ENCODE measurements around the gene UGT2B15.
"Not testable (repeated sequence)": the region's sequence is repeated elsewhere in the genome, so short reads cannot be mapped to it uniquely, and the experiment has no call there.

The UGT2B15 gene

DNA sequence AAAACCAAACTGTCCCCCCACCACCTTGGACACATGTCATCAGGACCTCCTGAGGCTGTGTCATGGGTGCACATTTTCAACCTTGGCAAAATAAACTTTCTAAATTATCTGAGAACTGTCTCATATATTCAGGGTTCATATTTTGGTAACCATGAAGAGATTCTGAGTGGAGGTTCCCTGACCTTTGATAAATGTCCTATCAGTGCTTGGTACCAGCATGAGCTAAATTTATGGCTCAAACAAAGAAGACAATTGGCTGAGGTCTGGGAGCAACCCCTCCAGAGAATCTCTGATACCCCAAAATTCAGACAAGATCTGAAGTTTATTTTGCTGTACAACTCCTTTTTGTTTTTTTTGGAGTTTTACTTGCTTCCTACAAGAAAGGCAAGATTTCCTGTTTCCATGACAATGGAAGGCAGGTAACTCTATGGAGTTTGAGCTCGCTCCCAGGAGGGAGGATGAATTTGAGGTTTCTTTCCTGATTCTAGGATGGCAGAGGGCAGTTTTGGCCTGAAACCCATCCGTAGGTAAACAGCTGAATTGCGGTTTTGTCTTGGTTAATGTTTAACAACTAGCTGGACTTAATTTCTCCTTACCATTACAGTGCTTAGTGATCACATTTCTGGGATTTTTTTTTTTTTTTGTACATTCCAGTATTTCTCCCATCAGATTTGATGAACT lies 14.5 kb downstream of the UGT2B15 start:
- no peak for DNase-seq

DNA sequence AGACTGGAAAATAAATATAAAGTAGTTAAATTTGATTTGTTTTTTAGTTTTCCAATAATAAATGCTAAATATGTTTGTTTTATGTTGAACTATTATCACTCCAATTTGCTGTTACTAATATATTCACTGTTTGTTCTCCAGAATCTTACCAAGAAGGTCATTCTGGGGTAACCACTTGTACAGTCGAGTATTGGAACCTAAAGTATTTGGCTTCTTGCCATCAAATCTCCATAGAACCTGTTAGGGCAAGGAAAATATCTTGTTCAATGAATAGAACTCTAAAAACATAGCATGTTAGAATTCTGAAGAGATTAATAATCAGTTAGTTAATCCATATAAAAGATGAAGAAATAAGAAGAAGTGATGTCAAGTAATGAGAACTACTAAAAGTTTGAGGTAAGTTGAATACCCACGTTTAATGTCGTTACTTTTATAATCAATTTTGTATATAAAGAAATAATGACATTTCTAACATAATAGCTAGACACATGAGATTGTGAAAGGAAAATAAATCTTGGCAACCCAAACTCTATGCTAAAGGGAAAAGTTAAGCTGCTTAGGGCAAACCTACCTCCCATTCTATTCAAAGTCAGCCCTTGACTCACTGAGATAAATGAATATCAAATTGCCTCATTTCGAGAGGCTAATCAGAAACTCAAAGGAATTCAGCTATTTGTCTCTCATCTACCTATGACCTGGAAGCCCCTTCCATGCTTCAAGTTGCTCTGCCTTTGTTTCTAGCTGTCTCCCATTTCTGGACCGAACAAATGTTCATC lies 15.3 kb downstream of the UGT2B15 start:
- no peak for DNase-seq

DNA sequence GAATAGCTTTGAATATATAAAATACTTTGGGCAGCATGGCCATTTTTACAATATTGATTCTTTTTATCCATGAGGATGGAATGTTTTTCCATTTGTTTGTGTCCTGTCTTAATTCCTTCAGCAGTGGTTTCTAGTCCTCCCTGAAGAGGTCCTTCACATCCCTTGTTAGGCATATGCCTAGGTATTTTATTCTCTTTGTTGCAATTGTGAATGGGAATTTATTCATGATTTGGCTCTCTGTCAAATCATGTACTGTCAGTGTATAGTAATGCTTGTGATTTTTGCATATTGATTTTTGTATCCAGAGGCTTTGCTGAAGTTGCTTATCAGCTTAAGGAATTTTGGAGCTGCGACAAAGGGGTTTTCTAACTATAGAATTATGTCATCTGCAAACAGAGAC lies 18.5 kb downstream of the UGT2B15 start:
- DNase-seq, result no peak

DNA sequence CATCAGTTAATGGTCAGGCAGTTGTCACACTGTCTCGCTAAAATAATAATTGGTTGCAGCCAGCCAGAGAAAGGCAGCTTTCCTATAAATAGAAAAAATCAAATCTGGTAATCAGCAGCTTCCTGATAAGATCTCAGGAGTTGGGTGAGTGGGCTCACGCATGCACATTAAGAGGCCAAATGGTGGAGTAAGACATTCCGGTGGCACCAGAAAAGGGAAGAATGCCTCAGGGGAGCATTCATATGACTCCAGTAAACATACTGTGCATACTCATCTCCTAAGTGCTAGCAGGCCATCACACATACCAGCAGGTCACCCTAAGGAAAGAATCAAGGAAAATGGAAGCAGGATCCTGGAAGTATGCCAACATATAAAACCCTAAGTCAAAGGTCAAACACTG lies 40.1 kb downstream of the UGT2B15 start:
- no peak for DNase-seq

DNA sequence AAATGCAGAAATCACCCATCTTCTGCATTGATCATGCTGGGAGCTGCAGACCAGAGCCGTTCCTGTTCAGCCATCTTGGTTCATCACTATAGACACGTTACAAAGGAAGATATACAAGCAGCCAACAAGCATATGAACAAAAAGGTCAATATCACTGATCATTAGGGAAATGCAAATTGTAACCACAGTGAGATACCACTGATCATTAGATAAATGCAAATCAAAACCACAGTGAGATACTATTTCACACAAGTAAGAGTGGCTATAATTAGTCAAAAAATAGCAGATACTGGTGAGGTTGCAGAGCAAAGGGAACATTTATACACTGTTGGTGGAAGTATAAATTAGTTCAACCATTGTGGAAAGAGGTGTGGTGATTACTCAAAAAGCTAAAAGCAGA lies 47.7 kb downstream of the UGT2B15 start:
- not testable (repeated sequence) for DNase-seq

DNA sequence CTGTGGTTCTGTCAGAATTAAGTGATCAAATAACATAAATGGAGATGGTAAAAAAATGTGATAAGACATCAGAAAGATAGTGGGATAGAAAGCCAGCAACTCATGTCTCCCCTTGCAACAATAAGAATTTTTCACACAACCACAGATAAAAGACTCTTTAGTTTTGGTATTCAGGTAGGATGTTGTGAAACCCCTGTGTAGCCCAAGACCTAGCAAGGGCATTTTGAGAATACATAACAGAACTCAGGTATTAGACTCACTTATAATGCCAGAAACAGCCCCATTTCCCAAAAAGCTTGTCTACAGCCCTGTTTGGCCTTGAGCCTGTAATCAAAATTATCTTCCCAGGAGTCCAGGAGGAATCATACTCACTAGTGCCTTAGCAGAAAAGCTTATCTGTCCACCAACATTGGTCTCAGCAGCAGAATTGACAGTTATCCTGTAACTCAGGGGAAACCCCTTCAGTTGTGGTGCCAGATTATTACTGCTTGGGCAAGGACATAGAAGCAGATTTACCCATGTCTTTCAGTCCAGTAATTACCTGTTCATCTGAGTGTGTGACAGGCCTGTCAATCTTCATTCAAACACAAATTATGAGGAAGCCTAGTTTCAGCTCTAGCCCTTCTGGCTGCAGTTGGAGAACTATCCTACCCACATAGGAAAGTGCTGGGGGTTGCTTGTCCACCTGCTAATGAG lies 53.3 kb downstream of the UGT2B15 start:
- DNase-seq, result no peak

DNA sequence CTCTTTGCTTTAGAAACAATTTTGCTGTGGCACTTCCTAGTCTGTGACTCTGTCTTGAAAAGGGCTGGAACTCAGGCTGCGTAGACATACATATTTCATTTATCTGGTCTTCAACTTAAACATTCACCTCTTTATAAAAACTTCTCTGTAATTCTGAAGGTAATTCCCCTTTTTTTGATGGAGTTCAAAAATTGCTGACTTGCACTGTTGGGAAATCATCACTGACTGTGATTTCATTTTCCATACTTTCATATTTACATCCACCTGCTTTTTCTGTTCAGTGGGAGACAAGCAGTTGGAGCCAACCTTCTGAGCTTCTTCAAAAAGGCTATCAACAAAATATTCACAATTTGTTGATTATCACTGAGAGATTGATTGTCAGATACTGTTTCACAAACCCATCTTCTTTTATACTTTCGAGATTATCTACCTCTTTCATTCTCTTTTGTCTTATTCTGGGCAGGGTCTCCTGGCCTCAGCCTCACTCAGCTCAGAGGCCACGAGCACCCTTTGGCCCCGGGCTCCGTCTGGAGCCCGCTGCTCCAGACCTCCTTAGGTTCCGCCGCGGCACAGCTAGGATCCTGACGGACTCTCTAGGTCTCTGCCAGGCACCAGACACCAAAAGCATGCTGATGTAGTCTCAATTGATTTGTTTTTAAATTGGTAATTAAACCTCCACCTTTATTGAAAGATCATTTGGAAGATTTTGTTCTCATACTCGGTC lies 54.6 kb downstream of the UGT2B15 start:
- DNase-seq, result no peak

DNA sequence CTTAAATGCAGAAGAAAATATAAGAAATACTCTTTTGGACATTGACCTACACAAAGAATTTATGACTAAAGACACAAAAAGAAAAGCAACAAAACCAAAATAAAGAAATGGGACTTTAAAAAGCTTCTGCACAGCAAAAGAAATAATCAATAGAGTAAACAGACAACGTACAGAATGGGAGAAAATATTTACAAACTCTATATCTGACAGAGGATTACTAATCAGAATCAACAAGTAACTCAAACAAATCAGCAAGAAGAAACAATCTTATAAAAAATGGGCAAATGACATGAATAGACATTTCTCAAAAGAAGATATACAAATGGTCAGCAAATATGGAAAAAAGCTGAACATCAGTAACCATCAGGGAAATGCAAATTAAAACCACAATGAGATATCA lies 56.7 kb downstream of the UGT2B15 start:
- no peak for DNase-seq

DNA sequence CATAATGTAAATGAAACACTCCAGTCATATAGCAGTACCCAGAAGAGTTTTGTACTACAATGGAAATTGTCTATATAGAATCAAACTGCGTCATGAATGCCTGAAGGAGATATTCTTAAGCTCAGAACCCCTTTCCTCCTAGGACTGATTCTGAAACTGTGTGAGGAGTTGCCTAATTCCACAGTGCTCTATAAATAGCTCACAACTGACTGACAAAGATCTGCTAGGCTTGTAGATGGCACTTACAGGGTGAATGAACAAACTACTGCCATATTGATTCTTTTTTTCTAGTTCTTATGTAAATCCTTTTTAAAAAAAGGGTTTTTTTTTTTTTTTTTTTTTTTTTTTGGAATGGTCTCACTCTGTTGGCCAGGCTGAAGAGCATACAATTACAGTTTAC lies 64.2 kb downstream of the UGT2B15 start:
- no peak for DNase-seq

DNA sequence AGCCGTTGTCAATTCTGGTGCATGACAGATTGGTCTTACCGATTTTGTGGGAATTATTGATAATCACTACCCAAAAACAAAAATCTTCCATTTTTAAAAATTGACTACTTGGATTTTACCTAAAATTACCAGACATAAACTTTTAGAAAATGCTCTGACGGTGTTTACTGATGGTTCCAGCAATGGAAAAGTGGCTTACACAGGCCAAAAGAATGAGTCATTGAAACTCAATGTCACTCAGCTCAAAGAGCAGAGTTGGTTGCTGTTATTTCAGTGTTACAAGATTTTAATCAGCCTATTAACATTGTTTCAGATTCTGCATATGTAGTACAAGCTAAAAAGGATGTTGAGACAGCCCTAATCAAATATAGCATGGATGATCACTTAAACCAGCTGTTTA lies 71.3 kb downstream of the UGT2B15 start:
- no peak for DNase-seq

DNA sequence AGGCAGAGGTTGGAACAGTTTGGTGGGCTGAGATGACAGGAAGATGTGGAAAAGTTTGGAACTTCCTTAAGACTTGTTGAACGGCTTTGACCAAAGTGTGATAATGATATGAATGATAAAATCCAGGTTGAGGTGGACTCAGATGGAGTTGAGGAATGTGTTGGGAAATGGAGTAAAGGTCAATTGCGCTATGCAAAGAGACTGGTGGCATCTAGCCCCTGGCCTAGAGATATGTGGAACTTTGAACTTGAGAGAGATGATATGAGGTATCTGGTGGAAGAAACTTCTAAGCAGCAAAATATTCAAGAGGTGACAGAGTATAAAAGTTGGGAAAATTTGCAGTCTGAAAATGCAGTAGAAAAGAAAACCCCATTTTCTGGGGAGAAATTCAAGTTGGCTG lies 73.0 kb downstream of the UGT2B15 start:
- DNase-seq, result no peak
